Gastrocnemius medialis (tissue), 4 donors: Measurements from ENCODE around the gene MBTPS1. TPM values are rescaled to one million over a fixed set of nuclear protein-coding genes. Genes with fewer than 3 reads are reported as not detected.

Experiments
- ATAC-seq, 2 donors: fragments of 150-250 bp; one replicate each; pipeline ENCODE4 v1.9.1; 2016
- DNase-seq, 2 donors: peaks; one replicate each; pipeline ENCODE4 v3.0.0-alpha.2; 2019
- H3K27ac ChIP-seq, 4 donors: fragments of 200-600 bp; sonication (generic); 1 replicate in 1 of 4; 2 replicates in 3 of 4; pipeline ENCODE4 v1.5.1; 2016 to 2018; ENCODE audit warnings: mild to moderate bottlenecking in 2 of 4, moderate library complexity in 1 of 4
- H3K27me3 ChIP-seq, 3 donors: fragments of 200-600 bp; sonication (generic) in 2 of 3; 1 replicate in 1 of 3; 2 replicates in 2 of 3; pipeline versions ENCODE4 v1.5.1 to v1.6.0; 2016 to 2019; ENCODE audit warnings: mild to moderate bottlenecking in 1 of 3, moderate library complexity in 1 of 3
- H3K36me3 ChIP-seq, 2 donors: fragments of 200-600 bp; sonication (generic) in 1 of 2; one replicate each; pipeline ENCODE4 v1.5.1; 2017 to 2018
- H3K4me1 ChIP-seq, 2 donors: fragments of 200-600 bp; sonication (generic) in 1 of 2; one replicate each; pipeline ENCODE4 v1.5.1; 2016 to 2017; ENCODE audit warnings: mild to moderate bottlenecking in 2 of 2
- H3K4me3 ChIP-seq, 4 donors: fragments of 200-600 bp; sonication (generic) in 3 of 4; 1 replicate in 1 of 4; 2 replicates in 3 of 4; pipeline ENCODE4 v1.5.1; 2016 to 2019; ENCODE audit warnings: mild to moderate bottlenecking in 2 of 4
- H3K9me3 ChIP-seq, 3 donors: fragments of 200-600 bp; sonication (generic) in 2 of 3; 1 replicate in 1 of 3; 2 replicates in 2 of 3; pipeline ENCODE4 v1.5.1; 2016 to 2019
- CTCF ChIP-seq, 5 experiments: fragments of 450-650 bp in 3 of 5; fragments of 200-600 bp in 2 of 5; sonication (generic) in 2 of 5; IDR thresholded peaks in 4 of 5; conservative IDR thresholded peaks in 1 of 5; 1 replicate in 4 of 5; 2 replicates in 1 of 5; pipeline ENCODE4 v1.5.1; 2016 to 2019; ENCODE audit warnings: antibody characterized with exemption in 5 of 5, mild to moderate bottlenecking in 3 of 5, moderate library complexity in 3 of 5
- POLR2A ChIP-seq, 2 donors: fragments of 450-650 bp; IDR thresholded peaks; one replicate each; pipeline ENCODE4 v1.6.1; 2017; ENCODE audit warnings: antibody characterized with exemption in 2 of 2, mild to moderate bottlenecking in 2 of 2, moderate library complexity in 2 of 2
- in situ Hi-C, 4 donors: fragments of 200-750 bp; cut with MboI; loops; one replicate each; pipeline versions ENCODE4 v1.15.0 to v1.8.0; 2017; ENCODE audit warnings: low sequenced_read_pairs in 4 of 4
- intact Hi-C: fragments of 100-400 bp; cut with DNase I; formaldehyde crosslinking; loops from one replicate; pipeline ENCODE4 v1.15.1; 2023; ENCODE audit warnings: low total_unique reads
- total RNA-seq, 4 donors: library from RNA; depleted of rRNA; stranded (reverse); fragments of >200 nt; gene quantifications; one replicate each; pipeline versions ENCODE4 v1.1.0 to v1.2.3, GENCODE V29; 2016

MBTPS1 gene
- total RNA-seq, 4 donors from 2014 or later = 28.8 to 44.3 (median 38.5) TPM

GRCh38 chr16:84033251-84034195, 83.2 kb downstream of the MBTPS1 start:
- intact Hi-C loops = no loop called here
- ATAC-seq (no peak), DNase-seq (no peak)
- H3K27ac ChIP-seq = no peak overlapping the region
- no peaks in the 10 kb centered on the region for H3K4me1 ChIP-seq
- no peaks in the 10 kb centered on the region for H3K9me3 ChIP-seq
- in situ Hi-C loops = no loop called here
- H3K4me3 ChIP-seq = no peak overlapping the region
- no peaks in the 10 kb centered on the region for H3K36me3 ChIP-seq
- TF ChIP-seq CTCF (IDR thresholded peaks at IDR 0.05 in 4 of 5, conservative IDR thresholded peaks at IDR 0.05 in 1 of 5) (no peak), POLR2A (IDR thresholded peaks at IDR 0.05) (no peak)
- peaks cover 0 to under 1% (median 0%) of the 10 kb centered on the region in 3 donors for H3K27me3 ChIP-seq

- no peaks in the 10 kb centered on the region for H3K9me3 ChIP-seq
- H3K4me3 ChIP-seq = no peak overlapping the region
- in situ Hi-C loops = no loop called here
- DNase-seq (no peak), ATAC-seq (no peak)
- intact Hi-C loops = no loop called here
- H3K4me1 ChIP-seq = no peaks in the 10 kb centered on the region
- TF ChIP-seq CTCF (IDR thresholded peaks at IDR 0.05 in 4 of 5, conservative IDR thresholded peaks at IDR 0.05 in 1 of 5) (no peak), POLR2A (IDR thresholded peaks at IDR 0.05) (no peak)
- H3K36me3 ChIP-seq = no peaks in the 10 kb centered on the region
- no peaks in the 10 kb centered on the region for H3K27me3 ChIP-seq
- H3K27ac ChIP-seq = no peak overlapping the region
These were observed 84.1 kb downstream of the MBTPS1 start for GRCh38 chr16:84032458-84033178.

- ATAC-seq = no peak
- DNase-seq = no peak
- TF ChIP-seq CTCF (IDR thresholded peaks at IDR 0.05 in 4 of 5, conservative IDR thresholded peaks at IDR 0.05 in 1 of 5) = no peak
- TF ChIP-seq POLR2A (IDR thresholded peaks at IDR 0.05) = no peak
These were observed 85.2 kb downstream of the MBTPS1 start for GRCh38 chr16:84031556-84031955.

GRCh38 chr16:84029297-84030047, 87.3 kb downstream of the MBTPS1 start:
- TF ChIP-seq POLR2A (IDR thresholded peaks at IDR 0.05) (no peak), CTCF (IDR thresholded peaks at IDR 0.05 in 4 of 5, conservative IDR thresholded peaks at IDR 0.05 in 1 of 5) (no peak)

More at GRCh38 chr16:84031556-84031955, 85.2 kb downstream of the MBTPS1 start:
- intact Hi-C loops (no loop called here), in situ Hi-C loops (no loop called here)
- Histone ChIP-seq H3K4me3 (no peak overlapping the region), H3K9me3 (no peaks in the 10 kb centered on the region), H3K27me3 (no peaks in the 10 kb centered on the region), H3K36me3 (no peaks in the 10 kb centered on the region), H3K27ac (no peak overlapping the region), H3K4me1 (no peaks in the 10 kb centered on the region)

More at GRCh38 chr16:84029297-84030047, 87.3 kb downstream of the MBTPS1 start:
- no peak for DNase-seq
- H3K4me1 ChIP-seq = no peaks in the 10 kb centered on the region
- no peak overlapping the region for H3K27ac ChIP-seq
- no peaks in the 10 kb centered on the region for H3K36me3 ChIP-seq
- H3K27me3 ChIP-seq = no peaks in the 10 kb centered on the region
- no peak overlapping the region for H3K4me3 ChIP-seq
- no peak for ATAC-seq
- in situ Hi-C loops = no loop called here
- H3K9me3 ChIP-seq = no peaks in the 10 kb centered on the region
- intact Hi-C loops = no loop called here
